IMR-90 (cell line): Measurements from ENCODE around the gene SLBP. TPM values are rescaled to one million over a fixed set of nuclear protein-coding genes. Genes with fewer than 3 reads are reported as not detected.

Experiments
- ATAC-seq: fragments of 200-7000 bp; cut with Tn5 transposase; 2 replicates; pipeline ENCODE4 v1.9.1; 2020; ENCODE audit warnings: low read depth, mild to moderate bottlenecking, moderate library complexity
- BruUV-seq: library from RNA; stranded (reverse); fragments of 400-500 nt; replicated peaks from 2 replicates; lab custom pipeline; 2021; lab: Mats Ljungman, UMichigan
- CTCF ChIA-PET: fragments of 300-600 bp; formaldehyde crosslinking; extraction: SDS; loops from one replicate; lab custom pipeline; 2021; ENCODE audit warnings: antibody characterized with exemption; lab: Yijun Ruan, JAX
- POLR2A ChIA-PET: fragments of 300-600 bp; sonication (Branson Sonifier 250); formaldehyde crosslinking; loops from one replicate; lab custom pipeline; 2022; ENCODE audit warnings: antibody characterized with exemption; ENCODE audit not compliant: unreplicated experiment; lab: Charles Lee
- DNase-seq: peaks from one replicate; pipeline ENCODE4 v3.0.0; 2013
- H2AFZ ChIP-seq: replicated peaks from 2 replicates; pipeline ENCODE3; 2013; ENCODE audit warnings: low read length, mild to moderate bottlenecking; ENCODE audit not compliant: poor library complexity
- H2AK5ac ChIP-seq: 2 replicates; pipeline ENCODE4 v1.6.1; 2013; ENCODE audit warnings: low read depth, low read length, inconsistent platforms
- H2AK9ac ChIP-seq: replicated peaks from 2 replicates; pipeline ENCODE3; 2013; ENCODE audit warnings: mild to moderate bottlenecking, low read depth, low read length, moderate library complexity; ENCODE audit not compliant: poor library complexity
- H2BK120ac ChIP-seq: 2 replicates; pipeline ENCODE4 v1.6.1; 2013; ENCODE audit warnings: low read depth, low read length, inconsistent platforms
- H2BK15ac ChIP-seq: 3 replicates; pipeline ENCODE4 v1.6.1; 2013; ENCODE audit warnings: low read depth, low read length, inconsistent platforms
- H2BK20ac ChIP-seq: 2 replicates; pipeline ENCODE4 v1.6.1; 2013; ENCODE audit warnings: low read depth, mild to moderate bottlenecking, inconsistent platforms, low read length, moderate library complexity
- H2BK5ac ChIP-seq: 2 replicates; pipeline ENCODE4 v1.6.1; 2013; ENCODE audit warnings: mild to moderate bottlenecking, low read depth, low read length, inconsistent platforms; ENCODE audit not compliant: poor library complexity, severe bottlenecking
- H3K14ac ChIP-seq: replicated peaks from 2 replicates; pipeline ENCODE4 v1.6.1; 2013; ENCODE audit warnings: low read depth, low read length, inconsistent platforms
- H3K18ac ChIP-seq: 2 replicates; pipeline ENCODE4 v1.6.1; 2013; ENCODE audit warnings: low read depth, low read length, control low read depth
- H3K23ac ChIP-seq: 2 replicates; pipeline ENCODE4 v1.6.1; 2013; ENCODE audit warnings: low read depth, low read length, inconsistent platforms
- H3K27ac ChIP-seq: 2 replicates; pipeline ENCODE4 v1.5.1; 2013; ENCODE audit warnings: mild to moderate bottlenecking, control low read depth, low read length; ENCODE audit not compliant: insufficient read depth
- H3K27me3 ChIP-seq: 2 replicates; pipeline ENCODE4 v1.6.1; 2013; ENCODE audit warnings: low read length; ENCODE audit not compliant: control insufficient read depth, insufficient read depth
- H3K36me3 ChIP-seq: 2 replicates; pipeline ENCODE4 v1.6.1; 2013; ENCODE audit warnings: low read length, mixed read lengths; ENCODE audit not compliant: control insufficient read depth, insufficient read depth
- H3K4ac ChIP-seq: 2 replicates; pipeline ENCODE4 v1.6.1; 2013; ENCODE audit warnings: low read depth, low read length, inconsistent platforms
- H3K4me1 ChIP-seq: 2 replicates; pipeline ENCODE4 v1.6.1; 2013; ENCODE audit warnings: low read length, mixed read lengths; ENCODE audit not compliant: control insufficient read depth, insufficient read depth
- H3K4me2 ChIP-seq: 2 replicates; pipeline ENCODE4 v1.6.1; 2013; ENCODE audit warnings: low read depth, mild to moderate bottlenecking, control low read depth, low read length, moderate library complexity
- H3K4me3 ChIP-seq: 2 replicates; pipeline ENCODE4 v1.5.1; 2013; ENCODE audit warnings: low read depth, mild to moderate bottlenecking, control low read depth, low read length, moderate library complexity; ENCODE audit not compliant: insufficient read depth
- H3K56ac ChIP-seq: 2 replicates; pipeline ENCODE4 v1.6.1; 2013; ENCODE audit warnings: low read length, inconsistent platforms; ENCODE audit not compliant: insufficient read depth; ENCODE audit errors: extremely low read depth
- H3K79me1 ChIP-seq, 2 experiments: 2 replicates each; pipeline ENCODE4 v1.6.1; 2013; ENCODE audit warnings: low read length in 2 of 2, inconsistent platforms in 1 of 2, low read depth in 1 of 2
- H3K9ac ChIP-seq: 2 replicates; pipeline ENCODE4 v1.6.1; 2013; ENCODE audit warnings: low read depth, low read length, control low read depth
- H3K9me1 ChIP-seq: 2 replicates; pipeline ENCODE4 v1.6.1; 2013; ENCODE audit warnings: low read length, inconsistent platforms; ENCODE audit not compliant: insufficient read depth
- H3K9me3 ChIP-seq: 2 replicates; pipeline ENCODE4 v1.6.1; 2013; ENCODE audit warnings: low read length; ENCODE audit not compliant: control insufficient read depth, insufficient read depth
- H4K20me1 ChIP-seq: 2 replicates; pipeline ENCODE4 v1.6.1; 2013; ENCODE audit warnings: low read length, inconsistent platforms; ENCODE audit not compliant: insufficient read depth
- H4K5ac ChIP-seq: 2 replicates; pipeline ENCODE4 v1.6.1; 2013; ENCODE audit warnings: mild to moderate bottlenecking, low read depth, low read length, control low read depth
- H4K8ac ChIP-seq, 2 experiments: 2 replicates each; pipeline ENCODE4 v1.6.1; 2013; ENCODE audit warnings: low read depth in 2 of 2, low read length in 2 of 2, control low read depth in 1 of 2, inconsistent platforms in 1 of 2
- H4K91ac ChIP-seq: 2 replicates; pipeline ENCODE4 v1.6.1; 2013; ENCODE audit warnings: low read depth, low read length, inconsistent platforms; ENCODE audit not compliant: insufficient read depth
- BHLHE40 ChIP-seq: fragments of 150-350 bp; IDR thresholded peaks from 2 replicates; pipeline ENCODE4 v1.6.1; 2016; ENCODE audit warnings: mild to moderate bottlenecking, low read depth, low read length
- CEBPB ChIP-seq: IDR thresholded peaks from 2 replicates; pipeline ENCODE4 v1.6.1; 2012; ENCODE audit warnings: low read depth, low read length, improper control_type of control experiment
- CHD1 ChIP-seq: IDR thresholded peaks from 2 replicates; pipeline ENCODE4 v1.6.1; 2012; ENCODE audit warnings: low read depth, low read length, improper control_type of control experiment
- ELK1 ChIP-seq: fragments of 150-350 bp; IDR thresholded peaks from 2 replicates; pipeline ENCODE4 v1.6.1; 2016; ENCODE audit warnings: low read depth, mild to moderate bottlenecking, low read length, moderate library complexity, borderline replicate concordance
- FOS ChIP-seq: fragments of 150-350 bp; IDR thresholded peaks from 2 replicates; pipeline ENCODE4 v1.6.1; 2016; ENCODE audit warnings: low read depth, low read length
- MAZ ChIP-seq: IDR thresholded peaks from 2 replicates; pipeline ENCODE4 v1.6.1; 2012; ENCODE audit warnings: low read depth, mild to moderate bottlenecking, low read length, improper control_type of control experiment, moderate library complexity, borderline replicate concordance
- MXI1 ChIP-seq: IDR thresholded peaks from 2 replicates; pipeline ENCODE4 v1.6.1; 2012; ENCODE audit warnings: low read depth, mild to moderate bottlenecking, low read length, moderate library complexity, borderline replicate concordance
- SMC3 ChIP-seq: fragments of 150-350 bp; IDR thresholded peaks from 2 replicates; pipeline ENCODE4 v1.6.1; 2016; ENCODE audit warnings: low read depth, mild to moderate bottlenecking, antibody characterized with exemption, low read length, moderate library complexity
- USF2 ChIP-seq: fragments of 150-350 bp; IDR thresholded peaks from 2 replicates; pipeline ENCODE4 v1.6.1; 2017; ENCODE audit warnings: mild to moderate bottlenecking, antibody characterized with exemption, low read length, low read depth
- WGBS, 2 experiments: methylation state at CpG; one replicate each; pipeline versions ENCODE4 v1.1.5 to v1.1.7; 2013; ENCODE audit warnings: missing lambda C conversion rate in 2 of 2; ENCODE audit not compliant: insufficient read length in 1 of 2; ENCODE audit errors: extremely low coverage in 2 of 2; 5-methylcytosine and 5-hydroxymethylcytosine counted together
- dilution Hi-C: fragments of 300-500 bp; cut with HindIII; formaldehyde crosslinking; loops from one replicate; pipeline ENCODE4 v1.14.3; 2018; ENCODE audit warnings: low sequenced_read_pairs; ENCODE audit not compliant: unreplicated experiment
- in situ Hi-C: fragments of 300-500 bp; cut with MboI; formaldehyde crosslinking; loops from 3 replicates; pipeline ENCODE4 v1.14.3; 2019; ENCODE audit warnings: low sequenced_read_pairs, inconsistent platforms, mixed read lengths
- intact Hi-C: fragments of 100-400 bp; cut with micrococcal nuclease; formaldehyde crosslinking; loops from 2 replicates; pipeline ENCODE4 v1.10.0; 2022
- polyA plus RNA-seq, 3 experiments: library from polyadenylated mRNA; depleted of rRNA; stranded (reverse); fragments of >200 nt; gene quantifications; 2 replicates each; pipeline ENCODE4 v1.2.3, GENCODE V29; 2012; ENCODE audit warnings: low replicate concordance in 1 of 3
- total RNA-seq: library from RNA; depleted of rRNA; stranded (reverse); fragments of >200 nt; gene quantifications from 2 replicates; pipeline ENCODE4 v1.2.3, GENCODE V29; 2012

SLBP gene
- total and polyA plus RNA-seq, 2 of the 4 experiments (the other 2 are of a cell fraction), result 64.9 to 66.1 TPM

- H3K56ac ChIP-seq, result no peak overlapping the region
- H2BK20ac ChIP-seq, result no peak overlapping the region
- ATAC-seq (no peak), DNase-seq (no peak)
- no peak overlapping the region for H2BK15ac ChIP-seq
- no peaks in the 10 kb centered on the region; the same call in 1 of the 2 replicates for H3K27me3 ChIP-seq
- no peaks in the 10 kb centered on the region for H3K9me1 ChIP-seq
- no peak overlapping the region for H4K5ac ChIP-seq
- no peak overlapping the region for H2BK120ac ChIP-seq
- H3K27ac ChIP-seq, result no peak overlapping the region
- H3K4me3 ChIP-seq, result no peak overlapping the region
- dilution Hi-C loops, result no loop called here
- H3K14ac ChIP-seq, result no peak overlapping the region
- H3K4ac ChIP-seq, result no peak overlapping the region
- H3K9ac ChIP-seq, result no peak overlapping the region
- CTCF ChIA-PET, result no interaction called here
- H3K9me3 ChIP-seq, result no peaks in the 10 kb centered on the region
- H4K91ac ChIP-seq, result no peak overlapping the region
- BruUV-seq, result no TSS peak
- no peaks in the 10 kb centered on the region for H3K4me1 ChIP-seq
- intact Hi-C loops, result no loop called here
- POLR2A ChIA-PET, result no interaction called here
- 90% methylated on average over 2 of the region's 13 CpGs; no CpG with 5 or more reads in 1 of the 2 experiments for WGBS, 2 experiments
- H4K8ac ChIP-seq, result no peak overlapping the region
- H3K4me2 ChIP-seq, result no peak overlapping the region
- H2BK5ac ChIP-seq, result no peak overlapping the region
- peaks cover 15% of the 10 kb centered on the region for H3K36me3 ChIP-seq
- in situ Hi-C loops, result no loop called here
- no peak overlapping the region for H3K18ac ChIP-seq
- H2AK5ac ChIP-seq, result no peak overlapping the region
- no peak overlapping the region for H3K23ac ChIP-seq
- H4K20me1 ChIP-seq, result peaks cover 4% of the 10 kb centered on the region; the same call in 1 of the 2 replicates
- H3K79me1 ChIP-seq, result no peaks in the 10 kb centered on the region; a peak in 1 of 4 replicates
- TF ChIP-seq ELK1 (no peak), BHLHE40 (no peak), USF2 (no peak), CEBPB (no peak), MAZ (no peak), CHD1 (no peak), MXI1 (no peak), SMC3 (no peak), FOS (no peak)
- no peak overlapping the region for H2AK9ac ChIP-seq
- H2AFZ ChIP-seq, result no peak overlapping the region
Observed at GRCh38 chr4:1745165-1745564, 33.0 kb upstream of the SLBP start.
